HepG2 (cell line): ENCODE measurements around the gene GFRA1. TPM values are rescaled to one million over a fixed set of nuclear protein-coding genes. Genes with fewer than 3 reads are reported as not detected.

Source experiments
- CBX5 ChIP-seq: sonication (generic); formaldehyde crosslinking; IDR thresholded peaks from 2 replicates; pipeline ENCODE4 v1.4.0; 2020; ENCODE audit warnings: missing genetic modification reagents, borderline replicate concordance
- HMG20B ChIP-seq: conservative IDR thresholded peaks from 2 replicates; pipeline ENCODE4 v1.6.1; 2016; ENCODE audit warnings: missing genetic modification reagents, missing compliant biosample characterization
- JUND ChIP-seq: sonication (generic); formaldehyde crosslinking; IDR thresholded peaks from 2 replicates; pipeline ENCODE4 v1.8.0; 2022; ENCODE audit warnings: mild to moderate bottlenecking, missing genetic modification reagents
- KDM6A ChIP-seq: IDR thresholded peaks from 2 replicates; pipeline ENCODE4 v1.6.1; 2016; ENCODE audit warnings: low read depth
- MED1 ChIP-seq: sonication (generic); formaldehyde crosslinking; IDR thresholded peaks from 2 replicates; pipeline ENCODE4 v1.4.0; 2020; ENCODE audit warnings: missing genetic modification reagents
- MXD1 ChIP-seq: sonication (generic); formaldehyde crosslinking; IDR thresholded peaks from 2 replicates; pipeline ENCODE4 v1.4.0; 2020; ENCODE audit warnings: mild to moderate bottlenecking, missing genetic modification reagents
- NKX3-1 ChIP-seq: sonication (generic); formaldehyde crosslinking; IDR thresholded peaks from 2 replicates; pipeline ENCODE4 v1.5.0; 2020; ENCODE audit warnings: missing genetic modification reagents
- NR2F6 ChIP-seq, 2 experiments: IDR thresholded peaks; 2 replicates each; pipeline ENCODE4 v1.6.1; 2016; ENCODE audit warnings: antibody characterized with exemption in 1 of 2, mild to moderate bottlenecking in 1 of 2
- PLSCR1 ChIP-seq: sonication (generic); formaldehyde crosslinking; IDR thresholded peaks from 2 replicates; pipeline ENCODE4 v1.5.0; 2020; ENCODE audit warnings: missing genetic modification reagents, mild to moderate bottlenecking, borderline replicate concordance
- PRMT3 ChIP-seq: sonication (generic); formaldehyde crosslinking; IDR thresholded peaks from 2 replicates; pipeline ENCODE4 v1.8.1; 2022; ENCODE audit warnings: low read depth, mild to moderate bottlenecking, moderate library complexity, missing genetic modification reagents, borderline replicate concordance
- RORA ChIP-seq: sonication (generic); formaldehyde crosslinking; IDR thresholded peaks from 2 replicates; pipeline ENCODE4 v1.5.0; 2020; ENCODE audit warnings: mild to moderate bottlenecking, missing genetic modification reagents, moderate library complexity
- SIX1 ChIP-seq: sonication (generic); formaldehyde crosslinking; IDR thresholded peaks from 2 replicates; pipeline ENCODE4 v1.4.0; 2020; ENCODE audit warnings: missing genetic modification reagents, borderline replicate concordance
- SP2 ChIP-seq: sonication (generic); formaldehyde crosslinking; IDR thresholded peaks from 2 replicates; pipeline ENCODE4 v1.5.1; 2020; ENCODE audit warnings: mild to moderate bottlenecking, missing genetic modification reagents
- SRF ChIP-seq: IDR thresholded peaks from 2 replicates; pipeline ENCODE4 v1.6.1; 2011; ENCODE audit warnings: mild to moderate bottlenecking, low read depth, low read length, moderate library complexity
- SUZ12 ChIP-seq: fragments of 150-350 bp; IDR thresholded peaks from 2 replicates; pipeline ENCODE4 v1.6.1; 2014; ENCODE audit warnings: low read depth, low read length
- TBP ChIP-seq: sonication (generic); formaldehyde crosslinking; IDR thresholded peaks from 2 replicates; pipeline ENCODE4 v1.5.0; 2020; ENCODE audit warnings: missing genetic modification reagents
- ZNF326 ChIP-seq: sonication (generic); formaldehyde crosslinking; IDR thresholded peaks from 2 replicates; pipeline ENCODE4 v1.4.0; 2020; ENCODE audit warnings: missing genetic modification reagents, borderline replicate concordance
- ZNF547 ChIP-seq: sonication (generic); formaldehyde crosslinking; IDR thresholded peaks from 2 replicates; pipeline ENCODE4 v1.5.1; 2020; ENCODE audit warnings: mild to moderate bottlenecking, missing genetic modification reagents
- ZNF605 ChIP-seq: sonication (generic); formaldehyde crosslinking; IDR thresholded peaks from 2 replicates; pipeline ENCODE4 v1.8.0; 2022; ENCODE audit warnings: mild to moderate bottlenecking, missing genetic modification reagents
- ZNF678 ChIP-seq: sonication (generic); formaldehyde crosslinking; IDR thresholded peaks from 2 replicates; pipeline ENCODE4 v1.4.0; 2020; ENCODE audit warnings: mild to moderate bottlenecking, missing genetic modification reagents
- polyA plus RNA-seq, 8 experiments: library from polyadenylated mRNA; depleted of rRNA in 3 of 8; stranded (reverse) in 7 of 8; unstranded in 1 of 8; fragments of >200 nt; fragmentation: Illumina TruSeq in 4 of 8; extraction: Trizol in 4 of 8; gene quantifications; 2 replicates each; pipeline versions ENCODE4 v1.2.1 to v1.2.3, GENCODE V29; 2011 to 2016; ENCODE audit warnings: low read depth in 4 of 8, missing spikeins in 1 of 8, mixed read lengths in 1 of 8; ENCODE audit not compliant: insufficient read depth in 1 of 8
- total RNA-seq, 5 experiments: library from RNA; depleted of rRNA; stranded (reverse); fragments of >200 nt; fragmentation: Illumina TruSeq; extraction: Trizol; gene quantifications; 2 replicates each; pipeline ENCODE4 v1.2.3, GENCODE V29; 2016; ENCODE audit warnings: low read depth in 1 of 5
- TF ChIP-seq, protein P1 (sequence below): sonication (generic); formaldehyde crosslinking; conservative IDR thresholded peaks from 2 replicates; pipeline ENCODE4 v1.4.0; 2020; ENCODE audit warnings: missing genetic modification reagents
- TF ChIP-seq, protein P2 (sequence below): sonication (generic); formaldehyde crosslinking; conservative IDR thresholded peaks from 2 replicates; pipeline ENCODE4 v1.8.1; 2023; ENCODE audit warnings: missing genetic modification reagents
- TF ChIP-seq, protein P3 (sequence below): sonication (generic); formaldehyde crosslinking; IDR thresholded peaks from 2 replicates; pipeline ENCODE4 v1.4.0; 2020; ENCODE audit warnings: mild to moderate bottlenecking, low read depth, missing genetic modification reagents
- TF ChIP-seq, protein P4 (sequence below): sonication (generic); formaldehyde crosslinking; IDR thresholded peaks from 2 replicates; pipeline ENCODE4 v1.9.0; 2021; ENCODE audit warnings: missing genetic modification reagents, borderline replicate concordance

The GFRA1 gene
- total and polyA plus RNA-seq, 2 of the 13 experiments (the other 11 are each of a cell fraction or from before 2014, with no cell fraction given): not detected

GRCh38 chr10:116056445-116057293 lies 216.3 kb downstream of the GFRA1 start (continued):
- TF ChIP-seq TBP (CRISPR knock-in tag) (no peak), ZNF605 (CRISPR knock-in tag) (peak; percentile 70; the same call in 1 of the 2 replicates), JUND (CRISPR knock-in tag) (peak; percentile 67; the same call in 1 of the 2 replicates), ZNF678 (CRISPR knock-in tag) (no peak), CBX5 (peak; percentile 97), SIX1 (CRISPR knock-in tag) (peak; percentile 59; the same call in 1 of the 2 replicates), KDM6A (CRISPR knock-in tag) (peak; percentile 87), HMG20B (peak; percentile 91), SRF (no peak), SUZ12 (no peak), SP2 (CRISPR knock-in tag) (no peak), ZNF547 (CRISPR knock-in tag) (no peak), PLSCR1 (CRISPR knock-in tag) (no peak), NKX3-1 (CRISPR knock-in tag) (no peak), NR2F6 (IDR thresholded peaks at IDR 0.05) (peak; percentile 74), NR2F6 (CRISPR knock-in tag; IDR thresholded peaks at IDR 0.05) (peak; percentile 81), RORA (CRISPR knock-in tag) (peak; percentile 64; the same call in 1 of the 2 replicates), MXD1 (CRISPR knock-in tag) (no peak), MED1 (CRISPR knock-in tag) (peak; percentile 89), PRMT3 (CRISPR knock-in tag) (no peak), ZNF326 (CRISPR knock-in tag) (no peak)
- TF ChIP-seq, protein P1, sequence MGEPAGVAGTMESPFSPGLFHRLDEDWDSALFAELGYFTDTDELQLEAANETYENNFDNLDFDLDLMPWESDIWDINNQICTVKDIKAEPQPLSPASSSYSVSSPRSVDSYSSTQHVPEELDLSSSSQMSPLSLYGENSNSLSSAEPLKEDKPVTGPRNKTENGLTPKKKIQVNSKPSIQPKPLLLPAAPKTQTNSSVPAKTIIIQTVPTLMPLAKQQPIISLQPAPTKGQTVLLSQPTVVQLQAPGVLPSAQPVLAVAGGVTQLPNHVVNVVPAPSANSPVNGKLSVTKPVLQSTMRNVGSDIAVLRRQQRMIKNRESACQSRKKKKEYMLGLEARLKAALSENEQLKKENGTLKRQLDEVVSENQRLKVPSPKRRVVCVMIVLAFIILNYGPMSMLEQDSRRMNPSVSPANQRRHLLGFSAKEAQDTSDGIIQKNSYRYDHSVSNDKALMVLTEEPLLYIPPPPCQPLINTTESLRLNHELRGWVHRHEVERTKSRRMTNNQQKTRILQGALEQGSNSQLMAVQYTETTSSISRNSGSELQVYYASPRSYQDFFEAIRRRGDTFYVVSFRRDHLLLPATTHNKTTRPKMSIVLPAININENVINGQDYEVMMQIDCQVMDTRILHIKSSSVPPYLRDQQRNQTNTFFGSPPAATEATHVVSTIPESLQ (CRISPR knock-in tag): no peak
- TF ChIP-seq, protein P2, sequence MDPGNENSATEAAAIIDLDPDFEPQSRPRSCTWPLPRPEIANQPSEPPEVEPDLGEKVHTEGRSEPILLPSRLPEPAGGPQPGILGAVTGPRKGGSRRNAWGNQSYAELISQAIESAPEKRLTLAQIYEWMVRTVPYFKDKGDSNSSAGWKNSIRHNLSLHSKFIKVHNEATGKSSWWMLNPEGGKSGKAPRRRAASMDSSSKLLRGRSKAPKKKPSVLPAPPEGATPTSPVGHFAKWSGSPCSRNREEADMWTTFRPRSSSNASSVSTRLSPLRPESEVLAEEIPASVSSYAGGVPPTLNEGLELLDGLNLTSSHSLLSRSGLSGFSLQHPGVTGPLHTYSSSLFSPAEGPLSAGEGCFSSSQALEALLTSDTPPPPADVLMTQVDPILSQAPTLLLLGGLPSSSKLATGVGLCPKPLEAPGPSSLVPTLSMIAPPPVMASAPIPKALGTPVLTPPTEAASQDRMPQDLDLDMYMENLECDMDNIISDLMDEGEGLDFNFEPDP: no peak
- TF ChIP-seq, protein P3, sequence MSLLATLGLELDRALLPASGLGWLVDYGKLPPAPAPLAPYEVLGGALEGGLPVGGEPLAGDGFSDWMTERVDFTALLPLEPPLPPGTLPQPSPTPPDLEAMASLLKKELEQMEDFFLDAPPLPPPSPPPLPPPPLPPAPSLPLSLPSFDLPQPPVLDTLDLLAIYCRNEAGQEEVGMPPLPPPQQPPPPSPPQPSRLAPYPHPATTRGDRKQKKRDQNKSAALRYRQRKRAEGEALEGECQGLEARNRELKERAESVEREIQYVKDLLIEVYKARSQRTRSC (CRISPR knock-in tag): no peak
- TF ChIP-seq, protein P4, sequence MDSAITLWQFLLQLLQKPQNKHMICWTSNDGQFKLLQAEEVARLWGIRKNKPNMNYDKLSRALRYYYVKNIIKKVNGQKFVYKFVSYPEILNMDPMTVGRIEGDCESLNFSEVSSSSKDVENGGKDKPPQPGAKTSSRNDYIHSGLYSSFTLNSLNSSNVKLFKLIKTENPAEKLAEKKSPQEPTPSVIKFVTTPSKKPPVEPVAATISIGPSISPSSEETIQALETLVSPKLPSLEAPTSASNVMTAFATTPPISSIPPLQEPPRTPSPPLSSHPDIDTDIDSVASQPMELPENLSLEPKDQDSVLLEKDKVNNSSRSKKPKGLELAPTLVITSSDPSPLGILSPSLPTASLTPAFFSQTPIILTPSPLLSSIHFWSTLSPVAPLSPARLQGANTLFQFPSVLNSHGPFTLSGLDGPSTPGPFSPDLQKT (CRISPR knock-in tag): no peak
